Dedifferentiated amniotic fluid mesenchymal stem cell (primary cell): ENCODE data around the gene ATXN7L2.

Experiments used
- DNase-seq: peaks from one replicate; pipeline ENCODE4 v3.0.0-alpha.2; 2016; ENCODE audit errors: extremely low spot score

The ATXN7L2 gene

GRCh38 chr1:109499081-109499480 is 15.4 kb downstream of the ATXN7L2 start:
- no peak for DNase-seq

GRCh38 chr1:109499661-109500536 is 16.2 kb downstream of the ATXN7L2 start:
- DNase-seq = no peak

- DNase-seq = peak; percentile 89
These were observed 17.3 kb downstream of the ATXN7L2 start for GRCh38 chr1:109500941-109501381.

GRCh38 chr1:109501644-109502363 is 18.1 kb downstream of the ATXN7L2 start:
- no peak for DNase-seq

- no peak for DNase-seq
These were observed 18.7 kb downstream of the ATXN7L2 start for GRCh38 chr1:109502364-109502851.

GRCh38 chr1:109503935-109504334 is 20.2 kb downstream of the ATXN7L2 start:
- DNase-seq = no peak

- no peak for DNase-seq
These were observed 21.3 kb downstream of the ATXN7L2 start for GRCh38 chr1:109504974-109505373.

- no peak for DNase-seq
These were observed 24.5 kb downstream of the ATXN7L2 start for GRCh38 chr1:109508001-109508872.

- DNase-seq = no peak
These were observed 25.1 kb downstream of the ATXN7L2 start for GRCh38 chr1:109508873-109509175.

- DNase-seq = no peak
These were observed 25.8 kb downstream of the ATXN7L2 start, which contains the start of gene AMIGO1 for GRCh38 chr1:109509176-109510134. AMIGO1 (minus strand) TSS chr1:109509727; CDS start chr1:109508912, 815 bp downstream.

- no peak for DNase-seq
These were observed 29.5 kb downstream of the ATXN7L2 start for GRCh38 chr1:109513110-109513710.

GRCh38 chr1:109514846-109515245 is 31.1 kb downstream of the ATXN7L2 start:
- DNase-seq = no peak

GRCh38 chr1:109516872-109517271 is 33.2 kb downstream of the ATXN7L2 start:
- DNase-seq = no peak

- DNase-seq = no peak
These were observed 33.6 kb downstream of the ATXN7L2 start for GRCh38 chr1:109517337-109517736.

- DNase-seq = no peak
These were observed 37.6 kb downstream of the ATXN7L2 start for GRCh38 chr1:109521002-109521951.

- DNase-seq = no peak
These were observed 38.3 kb downstream of the ATXN7L2 start for GRCh38 chr1:109522026-109522425.

GRCh38 chr1:109523706-109524105 is 40.0 kb downstream of the ATXN7L2 start:
- DNase-seq = no peak

- no peak for DNase-seq
These were observed 43.5 kb downstream of the ATXN7L2 start for GRCh38 chr1:109527098-109527811.
